Activated T-cell treated with anti-CD3 and anti-CD28 coated beads, Interleukin-2, amount 50 U/mL, for 4 hours (primary cell): ENCODE data around the gene TMEM229A. TPM values are rescaled to one million over a fixed set of nuclear protein-coding genes. Genes with fewer than 3 reads are reported as not detected.
"Not testable (repeated sequence)": the region's sequence is repeated elsewhere in the genome, so short reads cannot be mapped to it uniquely, and the experiment has no call there.

Experiments
- ATAC-seq, 2 donors: fragments of 200-7000 bp; cut with Tn5 transposase; one replicate each; pipeline ENCODE4 v1.10.0; 2021
- DNase-seq: peaks from one replicate; pipeline ENCODE4 v3.0.0-alpha.2; 2020
- H3K27me3 Mint-ChIP-seq: one replicate; pipeline ENCODE4 v1.8.0; 2021; ENCODE audit warnings: low read depth, mixed read lengths
- H3K36me3 Mint-ChIP-seq: one replicate; pipeline ENCODE4 v1.8.0; 2022; ENCODE audit warnings: mixed read lengths; ENCODE audit not compliant: insufficient read depth
- H3K4me1 Mint-ChIP-seq: one replicate; pipeline ENCODE4 v1.8.0; 2021; ENCODE audit warnings: low read depth, mixed read lengths
- H3K4me3 Mint-ChIP-seq: one replicate; pipeline ENCODE4 v1.8.0; 2021; ENCODE audit warnings: mild to moderate bottlenecking, moderate library complexity, mixed read lengths
- H3K9me3 Mint-ChIP-seq: one replicate; pipeline ENCODE4 v1.8.0; 2021; ENCODE audit warnings: mixed read lengths
- total RNA-seq, 3 donors: library from RNA; stranded (reverse); gene quantifications; one replicate each; pipeline ENCODE4 v1.2.1, GENCODE V29; 2021

Gene TMEM229A
- not detected for total RNA-seq

- H3K27me3 Mint-ChIP-seq: peaks cover 45% of the 10 kb centered on the region
- H3K4me1 Mint-ChIP-seq: peaks cover 5% of the 10 kb centered on the region
- ATAC-seq (peak; percentile 54 to 56), DNase-seq (no peak)
- H3K4me3 Mint-ChIP-seq: no peak within 1 kb of the TSS
- no peaks in the 10 kb centered on the region for H3K36me3 Mint-ChIP-seq
- H3K9me3 Mint-ChIP-seq: no peaks in the 10 kb centered on the region
These were observed at the start of gene TMEM229A for GRCh38 chr7:124032369-124033094. Gene TMEM229A (minus strand): TSS chr7:124033067. CDS start chr7:124033003, 64 bp downstream.

DNA sequence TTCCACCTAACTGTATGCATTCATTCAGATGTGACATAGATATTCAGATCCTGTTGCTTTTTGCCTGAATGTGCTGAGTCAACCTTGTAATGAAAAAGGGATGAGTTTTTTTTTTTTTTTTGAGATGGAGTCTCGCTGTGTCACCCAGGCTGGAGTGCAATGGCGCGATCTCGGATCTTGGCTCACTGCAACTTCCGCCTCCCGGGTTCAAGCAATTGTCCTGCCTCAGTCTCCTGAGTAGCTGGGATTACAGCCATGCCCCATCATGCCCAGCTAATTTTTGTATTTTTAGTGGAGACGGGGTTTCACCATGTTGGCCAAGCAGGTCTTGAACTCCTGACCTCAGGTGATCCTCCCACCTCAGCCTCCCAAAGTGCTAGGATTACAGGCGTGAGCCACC lies 49.4 kb upstream of the TMEM229A start:
- not testable (repeated sequence) for H3K4me1 Mint-ChIP-seq

GRCh38 chr7:124077546-124077945 lies 44.7 kb upstream of the TMEM229A start:
- no peaks in the 10 kb centered on the region for H3K9me3 Mint-ChIP-seq
- ATAC-seq (no peak), DNase-seq (no peak)
- no peaks in the 10 kb centered on the region for H3K27me3 Mint-ChIP-seq
- no peaks in the 10 kb centered on the region for H3K4me1 Mint-ChIP-seq
- H3K36me3 Mint-ChIP-seq: no peaks in the 10 kb centered on the region
- H3K4me3 Mint-ChIP-seq: no peak overlapping the region

More for the DNA sequence above, 49.4 kb upstream of the TMEM229A start:
- ATAC-seq, H3K27me3 Mint-ChIP-seq, H3K9me3 Mint-ChIP-seq, DNase-seq, H3K36me3 Mint-ChIP-seq, H3K4me3 Mint-ChIP-seq: not testable (repeated sequence)

GRCh38 chr7:124076841-124077240 lies 44.0 kb upstream of the TMEM229A start:
- DNase-seq (no peak), ATAC-seq (no peak)
- H3K4me1 Mint-ChIP-seq: no peaks in the 10 kb centered on the region
- no peaks in the 10 kb centered on the region for H3K9me3 Mint-ChIP-seq
- no peak overlapping the region for H3K4me3 Mint-ChIP-seq
- no peaks in the 10 kb centered on the region for H3K27me3 Mint-ChIP-seq
- no peaks in the 10 kb centered on the region for H3K36me3 Mint-ChIP-seq

DNA sequence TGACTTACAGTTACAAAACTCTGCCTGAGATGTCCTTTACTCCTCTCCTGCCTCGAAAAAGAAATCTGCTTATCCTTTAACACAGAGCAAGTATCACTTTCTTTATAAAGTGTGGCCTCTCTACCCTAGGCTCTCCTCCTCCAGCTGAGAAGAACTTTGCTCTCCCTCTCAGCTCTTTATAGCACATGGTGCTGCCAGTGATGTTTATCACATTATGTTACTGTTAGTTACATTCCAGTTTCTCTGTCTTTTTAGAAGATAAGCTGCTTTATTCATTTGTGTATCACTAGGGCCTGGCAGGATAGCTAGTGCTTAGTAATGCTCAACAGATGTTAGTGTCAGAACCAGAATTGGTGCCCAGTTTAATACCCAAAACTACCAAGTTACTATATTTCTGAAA lies 41.1 kb upstream of the TMEM229A start:
- Mint-ChIP-seq H3K4me1 (no peaks in the 10 kb centered on the region), H3K9me3 (no peaks in the 10 kb centered on the region), H3K36me3 (no peaks in the 10 kb centered on the region), H3K27me3 (no peaks in the 10 kb centered on the region), H3K4me3 (no peak overlapping the region)
- DNase-seq (no peak), ATAC-seq (no peak)

- DNase-seq: no peak
These were observed 40.4 kb upstream of the TMEM229A start for GRCh38 chr7:124073310-124073645.

GRCh38 chr7:124072603-124073309 lies 39.9 kb upstream of the TMEM229A start:
- H3K27me3 Mint-ChIP-seq: no peaks in the 10 kb centered on the region
- H3K4me3 Mint-ChIP-seq: no peak overlapping the region
- H3K4me1 Mint-ChIP-seq: no peaks in the 10 kb centered on the region

More at GRCh38 chr7:124073310-124073645, 40.4 kb upstream of the TMEM229A start:
- Mint-ChIP-seq H3K4me3 (no peak overlapping the region), H3K36me3 (no peaks in the 10 kb centered on the region), H3K4me1 (no peaks in the 10 kb centered on the region), H3K27me3 (no peaks in the 10 kb centered on the region), H3K9me3 (no peaks in the 10 kb centered on the region)
- no peak for ATAC-seq

DNA sequence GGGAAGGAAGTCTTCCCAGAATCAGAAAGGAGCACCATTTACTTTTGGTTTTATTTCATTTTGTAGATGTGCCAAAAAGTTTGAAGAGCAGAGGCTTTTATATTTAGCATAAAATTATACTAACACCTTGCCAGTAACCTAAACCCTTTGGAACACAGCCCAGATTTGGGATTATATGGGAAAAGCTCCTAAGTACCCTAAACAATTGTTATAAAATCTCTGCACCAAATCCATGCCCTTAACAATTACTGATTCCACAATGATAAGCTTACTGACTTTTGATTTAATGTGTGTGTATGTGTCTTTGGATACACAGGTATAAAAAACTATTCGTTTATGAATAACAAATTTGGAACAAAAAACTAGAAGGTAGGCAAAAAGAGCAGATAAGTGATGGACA lies 39.0 kb upstream of the TMEM229A start:
- ATAC-seq (no peak), DNase-seq (no peak)
- Mint-ChIP-seq H3K36me3 (no peaks in the 10 kb centered on the region), H3K4me1 (no peaks in the 10 kb centered on the region), H3K9me3 (peaks cover 8% of the 10 kb centered on the region), H3K27me3 (no peaks in the 10 kb centered on the region), H3K4me3 (no peak overlapping the region)

More at GRCh38 chr7:124072603-124073309, 39.9 kb upstream of the TMEM229A start:
- ATAC-seq (no peak), DNase-seq (no peak)
- H3K9me3 Mint-ChIP-seq: peaks cover 5% of the 10 kb centered on the region
- H3K36me3 Mint-ChIP-seq: no peaks in the 10 kb centered on the region

- H3K9me3 Mint-ChIP-seq: no peaks in the 10 kb centered on the region
- no peak overlapping the region for H3K4me3 Mint-ChIP-seq
- ATAC-seq (no peak), DNase-seq (no peak)
- no peaks in the 10 kb centered on the region for H3K36me3 Mint-ChIP-seq
- no peaks in the 10 kb centered on the region for H3K4me1 Mint-ChIP-seq
- H3K27me3 Mint-ChIP-seq: no peaks in the 10 kb centered on the region
These were observed 29.3 kb upstream of the TMEM229A start for GRCh38 chr7:124062171-124062570.

- H3K9me3 Mint-ChIP-seq: no peaks in the 10 kb centered on the region
- H3K36me3 Mint-ChIP-seq: no peaks in the 10 kb centered on the region
- ATAC-seq (no peak), DNase-seq (no peak)
- H3K4me1 Mint-ChIP-seq: no peaks in the 10 kb centered on the region
- no peaks in the 10 kb centered on the region for H3K27me3 Mint-ChIP-seq
- no peak overlapping the region for H3K4me3 Mint-ChIP-seq
These were observed 27.7 kb upstream of the TMEM229A start for GRCh38 chr7:124060528-124060927.

DNA sequence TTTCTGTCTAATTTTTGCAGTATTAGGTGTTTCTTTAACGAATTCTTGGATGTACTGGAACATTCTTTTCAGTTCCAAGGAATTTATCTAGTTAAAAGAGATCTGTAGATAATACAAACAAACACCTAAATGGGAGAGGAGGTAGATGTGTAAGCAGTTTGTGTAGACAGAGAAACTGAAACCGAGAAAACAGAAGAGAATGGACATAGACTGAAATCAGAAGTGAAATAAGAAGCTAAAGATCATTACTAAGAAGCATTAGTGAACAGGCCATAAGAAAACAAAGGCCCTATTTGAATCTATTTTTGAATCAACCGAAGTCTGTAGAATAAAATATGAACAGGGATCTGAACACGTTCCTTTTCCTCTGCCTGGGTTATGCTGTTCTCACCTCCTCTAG lies 26.5 kb upstream of the TMEM229A start:
- no peaks in the 10 kb centered on the region for H3K36me3 Mint-ChIP-seq
- DNase-seq (no peak), ATAC-seq (no peak)
- no peaks in the 10 kb centered on the region for H3K27me3 Mint-ChIP-seq
- H3K4me1 Mint-ChIP-seq: no peaks in the 10 kb centered on the region
- H3K9me3 Mint-ChIP-seq: no peaks in the 10 kb centered on the region
- no peak overlapping the region for H3K4me3 Mint-ChIP-seq

- Mint-ChIP-seq H3K4me1 (no peaks in the 10 kb centered on the region), H3K4me3 (no peak overlapping the region), H3K27me3 (no peaks in the 10 kb centered on the region), H3K36me3 (no peaks in the 10 kb centered on the region), H3K9me3 (no peaks in the 10 kb centered on the region)
- DNase-seq (no peak), ATAC-seq (no peak)
These were observed 25.6 kb upstream of the TMEM229A start for GRCh38 chr7:124058515-124058914.

GRCh38 chr7:124057872-124058271 lies 25.0 kb upstream of the TMEM229A start:
- no peak for ATAC-seq
- Mint-ChIP-seq H3K27me3 (no peaks in the 10 kb centered on the region), H3K9me3 (no peaks in the 10 kb centered on the region)

DNA sequence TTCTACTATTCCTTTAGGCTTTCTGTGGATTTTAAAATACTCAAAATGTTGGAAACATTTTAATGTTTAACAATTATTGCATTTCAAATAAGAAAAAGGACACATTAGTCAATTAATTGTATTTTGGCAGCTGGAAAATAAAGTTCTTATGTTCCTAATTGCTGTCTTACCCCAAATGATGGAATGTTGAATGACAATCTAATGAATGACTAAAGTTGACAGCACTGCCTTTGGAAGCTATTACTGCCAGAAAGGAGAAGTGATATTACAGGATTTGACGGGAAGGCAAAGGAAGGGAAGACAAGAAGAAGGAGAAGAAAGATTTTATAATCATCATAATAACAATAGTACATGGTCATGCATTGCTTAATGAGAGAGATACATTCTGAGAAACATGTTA lies 23.4 kb upstream of the TMEM229A start:
- Mint-ChIP-seq H3K9me3 (no peaks in the 10 kb centered on the region), H3K27me3 (no peaks in the 10 kb centered on the region), H3K36me3 (no peaks in the 10 kb centered on the region), H3K4me1 (no peaks in the 10 kb centered on the region), H3K4me3 (no peak overlapping the region)
- ATAC-seq (no peak), DNase-seq (no peak)

More at GRCh38 chr7:124057872-124058271, 25.0 kb upstream of the TMEM229A start:
- Mint-ChIP-seq H3K4me1 (no peaks in the 10 kb centered on the region), H3K4me3 (no peak overlapping the region), H3K36me3 (no peaks in the 10 kb centered on the region)
- DNase-seq: no peak
